H1 (cell line): ENCODE data around the gene CHMP4B. TPM values are rescaled to one million over a fixed set of nuclear protein-coding genes. Genes with fewer than 3 reads are reported as not detected.

Experiments
- CHD7 ChIP-seq: fragments of 300-600 bp; sonication (generic); IDR thresholded peaks from 2 replicates; pipeline ENCODE4 v1.7.1; 2012; ENCODE audit warnings: low read length, moderate library complexity, mild to moderate bottlenecking, inconsistent platforms; ENCODE audit not compliant: insufficient replicate concordance
- CTCF ChIP-seq, 3 experiments: IDR thresholded peaks; 1 replicate in 2 of 3; 2 replicates in 1 of 3; pipeline versions ENCODE4 v1.5.1 to v1.6.1; 2011; ENCODE audit warnings: low read length in 3 of 3, mild to moderate bottlenecking in 3 of 3, inconsistent platforms in 2 of 3, low read depth in 1 of 3, moderate library complexity in 1 of 3; ENCODE audit not compliant: insufficient read depth in 1 of 3; ENCODE audit errors: control extremely low read depth in 1 of 3
- KDM4A ChIP-seq: IDR thresholded peaks from one replicate; pipeline ENCODE4 v1.7.1; 2012; ENCODE audit warnings: low read depth, mild to moderate bottlenecking, moderate library complexity, low read length, inconsistent platforms; ENCODE audit not compliant: severe bottlenecking
- SAP30 ChIP-seq: fragments of 300-600 bp; sonication (generic); IDR thresholded peaks from 2 replicates; pipeline ENCODE4 v1.7.1; 2012; ENCODE audit warnings: low read length, moderate library complexity, mild to moderate bottlenecking, inconsistent platforms; ENCODE audit not compliant: insufficient read depth, insufficient replicate concordance
- polyA plus RNA-seq, 7 experiments: library from polyadenylated mRNA; depleted of rRNA in 3 of 7; stranded (reverse) in 5 of 7; unstranded in 2 of 7; fragments of >200 nt in 5 of 7; fragments of 200-250 nt in 2 of 7; gene quantifications; 1 replicate in 5 of 7; 2 replicates in 1 of 7; 4 replicates in 1 of 7; pipeline versions ENCODE4 v1.2.1 to v1.2.3, GENCODE V29; 2011 to 2013; ENCODE audit warnings: missing spikeins in 2 of 7, mixed read lengths in 2 of 7
- total RNA-seq: library from RNA; stranded (reverse); fragmentation: NEBNext Ultra II Directional; extraction: Animal tissue kit (Norgen Biotek cat#: 25700); gene quantifications from 2 replicates; pipeline ENCODE4 v1.2.1, GENCODE V29; 2021

CHMP4B gene
- total and polyA plus RNA-seq, 2 of the 8 experiments (the other 6 are each of a cell fraction or from before 2014, with no cell fraction given), result 38.6 to 66.3 TPM

GRCh38 chr20:33777816-33778215, 33.3 kb upstream of the CHMP4B start (continued):
- no peak for TF ChIP-seq CHD7
- no peak for TF ChIP-seq CTCF (IDR thresholded peaks at IDR 0.05; ENCODE audit: control extremely low read depth in 1 of 3, insufficient read depth in 1 of 3, low read depth in 1 of 3, low read length in 3 of 3)
- no peak for TF ChIP-seq KDM4A
- no peak for TF ChIP-seq SAP30
